Hepatic stellate cell (primary cell): ENCODE data around the gene ANKRD33B.
"Not testable (repeated sequence)": the region's sequence is repeated elsewhere in the genome, so short reads cannot be mapped to it uniquely, and the experiment has no call there.

ENCODE experiments used
- DNase-seq: peaks from one replicate; pipeline ENCODE4 v3.0.0; 2011; ENCODE audit warnings: low spot score

The ANKRD33B gene

GRCh38 chr5:10595293-10595671 is 31.4 kb downstream of the ANKRD33B start:
- DNase-seq, result no peak

GRCh38 chr5:10595672-10596309 is 31.9 kb downstream of the ANKRD33B start:
- peak; percentile 83 for DNase-seq

GRCh38 chr5:10596310-10596703 is 32.4 kb downstream of the ANKRD33B start:
- DNase-seq, result no peak

- no peak for DNase-seq
These were observed 33.1 kb downstream of the ANKRD33B start for GRCh38 chr5:10596886-10597451.

- DNase-seq, result no peak
These were observed 35.2 kb downstream of the ANKRD33B start for GRCh38 chr5:10599113-10599512.

GRCh38 chr5:10599862-10600284 is 36.0 kb downstream of the ANKRD33B start:
- DNase-seq, result no peak

- DNase-seq, result no peak
These were observed 36.9 kb downstream of the ANKRD33B start for GRCh38 chr5:10600626-10601245.

- DNase-seq, result peak; percentile 60
These were observed 37.6 kb downstream of the ANKRD33B start for GRCh38 chr5:10601246-10602030.

- DNase-seq, result no peak
These were observed 38.3 kb downstream of the ANKRD33B start for GRCh38 chr5:10602031-10602806.

- no peak for DNase-seq
These were observed 41.1 kb downstream of the ANKRD33B start for GRCh38 chr5:10604975-10605374.

GRCh38 chr5:10606632-10607022 is 42.8 kb downstream of the ANKRD33B start:
- not testable (repeated sequence) for DNase-seq

- DNase-seq, result peak; percentile 72
These were observed 43.3 kb downstream of the ANKRD33B start for GRCh38 chr5:10607023-10607665.

- DNase-seq, result peak; percentile 69
These were observed 43.8 kb downstream of the ANKRD33B start for GRCh38 chr5:10607666-10608073.

- DNase-seq, result not testable (repeated sequence)
These were observed 44.2 kb downstream of the ANKRD33B start for GRCh38 chr5:10608081-10608480.

- DNase-seq, result no peak
These were observed 46.2 kb downstream of the ANKRD33B start for GRCh38 chr5:10610058-10610457.

- DNase-seq, result peak; percentile 75
These were observed 47.4 kb downstream of the ANKRD33B start for GRCh38 chr5:10611290-10611689.

- DNase-seq, result no peak
These were observed 48.4 kb downstream of the ANKRD33B start for GRCh38 chr5:10612251-10612650.

- no peak for DNase-seq
These were observed 51.8 kb downstream of the ANKRD33B start for GRCh38 chr5:10615693-10616092.

- no peak for DNase-seq
These were observed 53.2 kb downstream of the ANKRD33B start for GRCh38 chr5:10617103-10617502.

GRCh38 chr5:10618311-10618710 is 54.4 kb downstream of the ANKRD33B start:
- no peak for DNase-seq

GRCh38 chr5:10619649-10620048 is 55.8 kb downstream of the ANKRD33B start:
- DNase-seq, result no peak
